ENCODE results near the gene ERAL1.
"Not testable (repeated sequence)": the region's sequence is repeated elsewhere in the genome, so short reads cannot be mapped to it uniquely, and the experiment has no call there.

Gene ERAL1

GRCh38 chr17:28880572-28880945 is 25.7 kb downstream of the ERAL1 start:
- no peak for DNase-seq

- no peak for DNase-seq
Measured at GRCh38 chr17:28881533-28882056, 26.8 kb downstream of the ERAL1 start.

GRCh38 chr17:28882154-28882895 is 27.5 kb downstream of the ERAL1 start:
- DNase-seq: no peak

GRCh38 chr17:28883967-28884702 is 29.3 kb downstream of the ERAL1 start:
- no peak for DNase-seq

GRCh38 chr17:28885363-28885762 is 30.5 kb downstream of the ERAL1 start:
- DNase-seq: no peak

- no peak for DNase-seq
Measured at GRCh38 chr17:28885951-28886350, 31.1 kb downstream of the ERAL1 start.

- no peak for DNase-seq
Measured at GRCh38 chr17:28887871-28888471, 33.2 kb downstream of the ERAL1 start.

- DNase-seq: no peak
Measured at GRCh38 chr17:28888832-28889231, 34.0 kb downstream of the ERAL1 start.

GRCh38 chr17:28889996-28890395 is 35.2 kb downstream of the ERAL1 start:
- no peak for DNase-seq

- DNase-seq: no peak
Measured at GRCh38 chr17:28891201-28891600, 36.4 kb downstream of the ERAL1 start.

GRCh38 chr17:28892024-28892423 is 37.2 kb downstream of the ERAL1 start:
- DNase-seq: no peak

- DNase-seq: not testable (repeated sequence)
Measured at GRCh38 chr17:28893248-28894183, 38.7 kb downstream of the ERAL1 start.

GRCh38 chr17:28895794-28896447 is 41.1 kb downstream of the ERAL1 start:
- DNase-seq: no peak

- DNase-seq: no peak
Measured at GRCh38 chr17:28896491-28896883, 41.7 kb downstream of the ERAL1 start.

- peak; percentile 64 for DNase-seq
Measured at GRCh38 chr17:28896884-28897768, 42.3 kb downstream of the ERAL1 start, which contains the start of gene FLOT2. TSS of gene FLOT2 (minus strand) at chr17:28897733. CDS start at chr17:28897574, 159 bp downstream.

- peak; percentile 64 for DNase-seq
Measured at GRCh38 chr17:28897769-28898526, 43.1 kb downstream of the ERAL1 start.

- DNase-seq: no peak
Measured at GRCh38 chr17:28898527-28898955, 43.7 kb downstream of the ERAL1 start.

GRCh38 chr17:28899212-28899815 is 44.5 kb downstream of the ERAL1 start:
- DNase-seq: no peak

GRCh38 chr17:28900986-28901726 is 46.3 kb downstream of the ERAL1 start:
- no peak for DNase-seq
